ENCODE measurements around the gene WDR86.

WDR86 gene

DNA sequence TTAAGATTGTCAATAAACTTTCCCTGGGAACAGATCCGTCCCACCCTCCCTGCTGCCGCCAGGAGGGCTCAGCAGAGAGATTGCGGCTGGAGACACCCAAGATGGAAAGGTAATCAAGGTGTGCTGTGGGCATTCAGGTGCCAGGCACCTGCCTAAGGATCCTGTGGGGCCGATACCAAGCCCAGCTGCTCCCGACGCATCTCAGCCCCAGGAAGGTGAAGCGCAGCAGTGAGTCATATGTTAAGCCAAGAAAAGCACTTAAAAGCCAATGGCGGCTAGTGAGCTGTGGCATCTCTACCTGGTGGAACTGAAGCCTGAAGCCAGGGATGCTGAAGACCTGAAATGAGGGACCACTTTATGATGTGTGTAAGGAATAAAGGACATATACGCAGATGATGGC lies 6.1 kb downstream of the WDR86 start:
- TF ChIP-seq POLR2A (IDR thresholded peaks at IDR 0.05; ENCODE audit: low read length): no peak
- no peak for TF ChIP-seq GATA1 (IDR thresholded peaks at IDR 0.05; ENCODE audit: low read depth, low read length)
- no peak for DNase-seq

DNA sequence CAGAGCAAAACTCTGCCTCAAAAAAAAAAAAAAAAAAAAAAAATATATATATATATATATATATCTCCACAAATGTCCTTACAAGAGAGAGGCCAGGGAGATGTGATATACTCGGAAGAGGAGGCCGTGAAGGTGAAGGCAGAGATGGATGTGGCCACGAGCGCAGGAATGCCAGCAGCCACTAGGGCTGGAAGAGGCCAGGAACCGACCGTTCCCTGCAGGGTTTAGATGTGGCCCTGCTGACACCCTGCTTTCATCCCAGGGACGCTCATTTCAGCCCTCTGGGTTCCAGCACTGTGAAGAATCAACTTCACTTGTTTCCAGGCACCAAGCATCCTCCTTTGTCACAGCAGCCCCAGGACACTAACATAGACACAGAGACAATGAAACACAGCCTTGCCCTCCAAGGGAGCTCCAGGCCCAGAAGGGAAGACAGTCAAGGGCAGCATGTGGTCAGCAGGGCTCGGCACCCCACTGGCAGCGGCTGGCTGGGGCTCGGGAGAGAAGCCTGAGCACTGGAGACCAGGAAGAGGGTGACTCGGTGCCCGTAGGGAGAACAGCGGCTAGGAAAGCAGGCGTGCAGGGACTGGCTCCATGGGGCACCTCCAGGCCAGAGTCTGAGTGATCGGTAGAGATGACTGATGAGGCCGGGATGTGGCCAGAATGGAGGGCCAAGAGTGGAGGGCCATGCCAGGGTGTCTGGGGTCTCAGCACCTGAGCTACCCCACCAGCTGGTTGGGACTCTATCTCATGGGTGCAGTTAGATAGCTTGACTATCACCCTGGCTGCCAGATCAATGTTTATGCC lies 7.6 kb downstream of the WDR86 start:
- DNase-seq: no peak
- TF ChIP-seq GATA1 (IDR thresholded peaks at IDR 0.05; ENCODE audit: low read depth, low read length) (no peak), POLR2A (IDR thresholded peaks at IDR 0.05; ENCODE audit: low read length) (no peak)

GRCh38 chr7:151400626-151401315 lies 9.1 kb downstream of the WDR86 start:
- DNase-seq: no peak
- TF ChIP-seq POLR2A (IDR thresholded peaks at IDR 0.05; ENCODE audit: low read length) (no peak), GATA1 (IDR thresholded peaks at IDR 0.05; ENCODE audit: low read depth, low read length) (no peak)

DNA sequence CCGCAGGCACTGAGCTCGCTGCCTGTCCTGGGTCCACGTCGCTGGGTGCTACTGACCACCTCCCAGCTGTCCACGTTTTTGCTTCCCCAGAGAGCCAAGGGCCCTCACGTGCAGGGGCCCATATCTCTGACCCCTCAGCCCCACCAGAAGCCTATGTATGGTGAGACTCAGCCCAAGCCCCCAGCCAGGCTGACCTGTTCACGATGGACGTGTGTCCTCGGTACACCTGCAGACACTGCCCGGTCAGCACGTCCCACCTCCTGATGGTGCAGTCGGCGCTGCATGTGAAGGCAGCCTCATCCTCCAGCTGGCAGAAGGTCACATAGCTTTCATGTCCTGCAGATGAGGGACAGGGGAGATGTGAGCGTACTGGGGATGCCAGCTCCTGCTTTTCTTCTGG lies 9.9 kb downstream of the WDR86 start:
- DNase-seq: no peak
- TF ChIP-seq POLR2A (IDR thresholded peaks at IDR 0.05; ENCODE audit: low read length): no peak
- no peak for TF ChIP-seq GATA1 (IDR thresholded peaks at IDR 0.05; ENCODE audit: low read depth, low read length)

DNA sequence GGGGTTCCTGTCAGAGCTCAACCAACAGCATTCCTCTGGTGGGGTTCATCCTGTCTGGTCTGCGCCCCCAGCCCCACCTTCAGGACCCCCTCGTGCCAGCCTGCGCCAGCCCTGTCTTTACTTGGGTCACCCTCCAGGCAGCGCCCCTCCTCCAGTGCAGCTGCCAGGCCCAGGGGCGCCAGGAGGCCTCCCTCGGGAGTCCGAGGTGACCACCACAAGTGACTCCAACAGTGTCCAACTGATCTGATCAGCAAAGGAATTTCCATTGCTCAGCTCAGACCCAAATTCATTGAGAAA lies 10.6 kb downstream of the WDR86 start:
- TF ChIP-seq GATA1 (IDR thresholded peaks at IDR 0.05; ENCODE audit: low read depth, low read length) (no peak), POLR2A (IDR thresholded peaks at IDR 0.05; ENCODE audit: low read length) (no peak)
- DNase-seq: no peak

DNA sequence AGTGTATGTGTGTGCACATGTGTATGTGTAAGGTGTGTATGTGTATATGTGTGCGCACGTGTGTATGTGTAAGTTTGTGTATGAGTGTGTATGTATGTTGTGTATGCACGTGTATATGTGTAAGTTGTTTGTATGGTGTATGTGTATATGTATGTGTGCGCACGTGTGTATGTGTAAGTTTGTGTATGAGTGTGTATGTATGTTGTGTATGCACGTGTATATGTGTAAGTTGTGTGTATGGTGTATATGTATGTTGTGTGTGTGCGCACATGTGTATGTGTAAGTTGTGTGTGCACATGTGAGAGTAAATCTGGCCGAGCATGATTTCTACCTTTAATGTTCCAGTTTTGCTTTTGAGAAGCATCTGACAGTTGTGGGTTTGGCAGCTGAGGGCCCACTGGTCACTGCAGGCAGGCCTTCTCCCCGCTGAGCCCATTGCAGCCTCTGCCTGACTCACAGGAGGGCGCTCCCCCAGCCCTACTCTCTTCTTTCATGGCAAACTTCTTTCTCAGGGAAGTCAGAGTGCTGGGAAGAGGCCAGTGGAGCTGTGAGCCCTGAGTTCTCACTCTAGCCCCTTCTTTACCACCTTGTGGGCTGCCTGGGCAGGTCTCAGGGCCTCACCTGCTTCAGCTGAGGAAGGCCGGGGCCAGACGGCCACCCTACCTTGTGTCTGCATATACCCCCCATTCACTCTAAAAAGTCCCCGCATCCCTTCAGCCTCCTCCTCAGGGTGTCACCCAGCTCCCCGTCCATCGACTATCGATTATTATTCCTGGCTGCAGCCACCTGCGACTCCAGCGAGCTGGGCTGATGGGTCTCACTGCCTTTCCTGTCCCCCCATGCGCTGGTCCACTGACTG lies 11.2 kb downstream of the WDR86 start:
- DNase-seq: no peak
- no peak for TF ChIP-seq POLR2A (IDR thresholded peaks at IDR 0.05; ENCODE audit: low read length)
- no peak for TF ChIP-seq GATA1 (IDR thresholded peaks at IDR 0.05; ENCODE audit: low read depth, low read length)

GRCh38 chr7:151397026-151397425 lies 12.8 kb downstream of the WDR86 start:
- TF ChIP-seq GATA1 (IDR thresholded peaks at IDR 0.05; ENCODE audit: low read depth, low read length): no peak
- TF ChIP-seq POLR2A (IDR thresholded peaks at IDR 0.05; ENCODE audit: low read length): no peak
- no peak for DNase-seq

- no peak for DNase-seq
- no peak for TF ChIP-seq POLR2A (IDR thresholded peaks at IDR 0.05; ENCODE audit: low read length)
- no peak for TF ChIP-seq GATA1 (IDR thresholded peaks at IDR 0.05; ENCODE audit: low read depth, low read length)
Measured at GRCh38 chr7:151396328-151396970, 13.4 kb downstream of the WDR86 start.

DNA sequence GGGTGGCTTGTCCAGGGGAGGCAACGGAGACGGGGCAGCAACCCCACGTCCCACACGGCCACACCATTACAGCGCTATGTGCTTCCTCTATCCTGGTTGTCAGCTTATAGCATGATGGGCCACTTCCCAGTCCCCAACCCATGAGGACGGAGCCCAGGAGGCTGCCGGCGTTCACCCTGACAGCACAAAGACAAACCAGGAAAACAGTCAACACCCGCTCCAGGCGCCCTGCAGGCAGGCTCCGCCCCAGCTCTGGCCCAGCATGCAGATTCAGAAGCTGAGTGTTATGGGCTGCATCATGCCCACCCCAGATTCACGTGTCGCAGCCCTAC lies 14.8 kb downstream of the WDR86 start:
- no peak for TF ChIP-seq POLR2A (IDR thresholded peaks at IDR 0.05; ENCODE audit: low read length)
- DNase-seq: no peak

DNA sequence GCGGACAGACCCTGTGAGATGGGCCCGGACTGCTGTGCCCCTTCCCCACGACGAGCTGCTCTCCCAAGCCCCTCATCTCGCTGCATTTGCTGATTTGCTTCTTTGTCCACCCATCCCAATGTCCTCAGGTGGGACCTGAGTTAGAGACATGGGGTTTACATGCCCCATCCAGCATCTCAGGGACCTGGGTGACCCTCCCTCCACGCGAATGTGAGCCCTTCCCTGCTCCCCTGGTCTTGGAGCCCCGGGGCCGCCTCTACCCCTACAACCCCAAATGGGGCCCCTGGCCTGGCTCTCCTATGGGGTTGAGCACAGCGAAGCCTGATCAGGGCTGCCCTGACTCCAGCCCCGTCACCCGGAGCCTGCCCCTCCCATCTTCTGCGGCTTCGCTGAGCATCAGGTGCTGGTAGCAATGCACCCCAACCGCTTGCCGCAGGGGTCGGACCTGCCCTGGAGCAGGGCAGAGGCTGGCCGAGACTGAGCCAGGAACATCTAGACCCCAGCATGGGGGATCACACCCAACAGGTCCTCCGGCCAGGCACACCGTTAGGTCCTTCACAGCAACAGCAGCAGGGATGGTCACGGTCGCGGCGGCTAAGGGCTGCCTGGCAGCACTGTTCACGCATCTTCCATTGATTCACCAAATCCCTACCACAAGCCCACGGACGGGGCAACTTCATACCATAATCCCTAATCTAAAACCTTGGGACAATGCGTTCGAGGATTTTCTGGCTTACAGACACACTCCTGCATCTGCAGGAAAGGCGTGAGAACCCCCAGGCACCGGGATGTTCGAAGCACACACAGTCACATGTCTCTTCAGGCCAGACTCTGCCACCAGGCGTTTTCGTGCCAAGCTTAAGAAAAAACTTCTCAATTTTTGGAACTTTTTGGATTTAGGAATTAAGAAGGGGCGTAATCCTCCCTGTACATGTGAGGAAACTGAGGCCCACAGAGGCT lies 15.5 kb downstream of the WDR86 start:
- no peak for DNase-seq
- TF ChIP-seq GATA1 (IDR thresholded peaks at IDR 0.05; ENCODE audit: low read depth, low read length) (no peak), POLR2A (IDR thresholded peaks at IDR 0.05; ENCODE audit: low read length) (no peak)

DNA sequence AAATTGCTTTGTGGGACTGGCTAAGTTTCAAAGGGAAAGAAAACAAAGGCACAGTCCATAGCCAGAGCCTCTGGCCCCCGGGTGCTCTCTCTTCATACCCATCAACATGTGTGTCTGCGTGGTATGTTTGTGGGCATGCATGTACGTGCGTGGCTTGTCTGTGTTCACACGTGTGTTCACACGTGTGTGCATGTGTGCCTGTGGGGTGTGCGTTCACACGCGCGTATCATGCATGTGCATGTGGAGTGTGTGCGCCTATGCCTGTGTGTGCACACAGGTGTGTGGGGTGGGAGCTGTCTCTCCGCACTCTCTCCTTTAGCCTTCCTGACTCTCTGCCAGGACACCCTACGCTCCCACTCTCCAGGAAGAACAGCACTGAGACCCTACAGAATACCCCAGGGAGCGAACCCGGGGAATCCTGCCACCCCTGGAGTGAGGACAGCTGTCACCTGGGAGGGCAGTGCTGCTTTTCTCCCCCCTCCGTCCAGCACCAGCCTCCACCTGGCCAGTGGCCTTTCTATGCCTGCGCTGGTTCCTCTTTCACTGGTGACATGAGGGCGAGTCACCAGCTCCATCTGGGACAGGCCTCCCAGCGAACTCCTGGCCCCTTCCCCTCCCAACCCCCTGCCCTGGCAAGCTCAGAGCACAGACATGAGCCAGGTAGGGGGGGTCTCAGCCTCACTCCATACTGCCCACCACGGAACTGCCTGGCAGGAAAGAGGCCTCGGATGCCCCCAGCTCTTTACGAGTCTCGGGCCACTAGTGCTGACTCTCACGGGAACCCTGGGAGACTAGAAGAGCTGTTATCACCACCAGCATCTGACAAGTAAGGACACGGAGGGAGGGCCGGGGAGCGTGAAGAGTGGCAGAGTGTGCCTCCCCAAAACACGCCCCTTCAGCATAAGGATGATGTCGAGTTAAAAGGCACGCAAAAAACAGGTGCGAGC lies 16.5 kb downstream of the WDR86 start:
- no peak for DNase-seq

GRCh38 chr7:151392426-151392825 lies 17.4 kb downstream of the WDR86 start:
- TF ChIP-seq POLR2A (IDR thresholded peaks at IDR 0.05; ENCODE audit: low read length): no peak
- TF ChIP-seq GATA1 (IDR thresholded peaks at IDR 0.05; ENCODE audit: low read depth, low read length): no peak

More for the DNA sequence above, 16.5 kb downstream of the WDR86 start:
- TF ChIP-seq GATA1 (IDR thresholded peaks at IDR 0.05; ENCODE audit: low read depth, low read length): no peak
- TF ChIP-seq POLR2A (IDR thresholded peaks at IDR 0.05; ENCODE audit: low read length): no peak

More at GRCh38 chr7:151392426-151392825, 17.4 kb downstream of the WDR86 start:
- no peak for DNase-seq

Measured in erythroblast (primary cell).